T-helper 17 cell (primary cell): Measurements from ENCODE around the gene CHD9. TPM values are rescaled to one million over a fixed set of nuclear protein-coding genes. Genes with fewer than 3 reads are reported as not detected.

Source experiments
- ATAC-seq: fragments of 150-1000 bp; cut with Tn5 transposase; 2 replicates; pipeline ENCODE4 v1.10.0; 2021; ENCODE audit warnings: mild to moderate bottlenecking, moderate library complexity
- DNase-seq, 3 donors: peaks; one replicate each; pipeline versions ENCODE4 v3.0.0 to v3.0.0-alpha.2; 2020 to 2021
- H3K9me3 ChIP-seq: one replicate; pipeline ENCODE4 v1.7.0; 2013; ENCODE audit warnings: low read length, mild to moderate bottlenecking; ENCODE audit not compliant: control insufficient read depth, poor library complexity, severe bottlenecking
- H3K27ac Mint-ChIP-seq: one replicate; pipeline ENCODE4 v1.8.0; 2022; ENCODE audit warnings: mild to moderate bottlenecking, moderate library complexity, mixed read lengths
- H3K27me3 Mint-ChIP-seq: one replicate; pipeline ENCODE4 v1.8.0; 2022; ENCODE audit warnings: mixed read lengths
- H3K36me3 Mint-ChIP-seq: one replicate; pipeline ENCODE4 v1.8.0; 2022; ENCODE audit warnings: low read depth, mixed read lengths
- H3K4me1 Mint-ChIP-seq: one replicate; pipeline ENCODE4 v1.8.0; 2022; ENCODE audit warnings: mild to moderate bottlenecking, mixed read lengths
- H3K4me3 Mint-ChIP-seq: one replicate; pipeline ENCODE4 v1.8.0; 2022; ENCODE audit warnings: mild to moderate bottlenecking, moderate library complexity, mixed read lengths
- total RNA-seq, 4 donors: library from RNA in 2 of 4; stranded (reverse) in 2 of 4; gene quantifications; one replicate each; pipeline ENCODE4 v1.2.3 and lab custom pipeline; 2022 to 2026

The CHD9 gene, protein sequence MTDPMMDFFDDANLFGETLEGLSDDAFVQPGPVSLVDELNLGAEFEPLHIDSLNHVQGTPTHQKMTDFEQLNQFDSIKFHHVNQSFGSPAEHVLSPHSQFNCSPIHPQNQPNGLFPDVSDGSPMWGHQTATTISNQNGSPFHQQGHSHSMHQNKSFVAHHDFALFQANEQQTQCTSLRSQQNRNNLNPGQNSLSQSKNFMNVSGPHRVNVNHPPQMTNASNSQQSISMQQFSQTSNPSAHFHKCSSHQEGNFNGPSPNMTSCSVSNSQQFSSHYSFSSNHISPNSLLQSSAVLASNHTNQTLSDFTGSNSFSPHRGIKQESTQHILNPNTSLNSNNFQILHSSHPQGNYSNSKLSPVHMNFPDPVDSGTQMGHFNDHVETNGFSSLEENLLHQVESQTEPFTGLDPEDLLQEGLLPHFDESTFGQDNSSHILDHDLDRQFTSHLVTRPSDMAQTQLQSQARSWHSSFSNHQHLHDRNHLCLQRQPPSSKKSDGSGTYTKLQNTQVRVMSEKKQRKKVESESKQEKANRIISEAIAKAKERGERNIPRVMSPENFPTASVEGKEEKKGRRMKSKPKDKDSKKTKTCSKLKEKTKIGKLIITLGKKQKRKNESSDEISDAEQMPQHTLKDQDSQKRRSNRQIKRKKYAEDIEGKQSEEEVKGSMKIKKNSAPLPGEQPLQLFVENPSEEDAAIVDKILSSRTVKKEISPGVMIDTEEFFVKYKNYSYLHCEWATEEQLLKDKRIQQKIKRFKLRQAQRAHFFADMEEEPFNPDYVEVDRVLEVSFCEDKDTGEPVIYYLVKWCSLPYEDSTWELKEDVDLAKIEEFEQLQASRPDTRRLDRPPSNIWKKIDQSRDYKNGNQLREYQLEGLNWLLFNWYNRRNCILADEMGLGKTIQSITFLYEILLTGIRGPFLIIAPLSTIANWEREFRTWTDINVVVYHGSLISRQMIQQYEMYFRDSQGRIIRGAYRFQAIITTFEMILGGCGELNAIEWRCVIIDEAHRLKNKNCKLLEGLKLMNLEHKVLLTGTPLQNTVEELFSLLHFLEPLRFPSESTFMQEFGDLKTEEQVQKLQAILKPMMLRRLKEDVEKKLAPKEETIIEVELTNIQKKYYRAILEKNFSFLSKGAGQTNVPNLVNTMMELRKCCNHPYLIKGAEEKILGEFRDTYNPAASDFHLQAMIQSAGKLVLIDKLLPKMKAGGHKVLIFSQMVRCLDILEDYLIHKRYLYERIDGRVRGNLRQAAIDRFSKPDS (N-terminal part only)
- total RNA-seq (10 to 100 TPM; 32.4 to 33.3 TPM), total RNA-seq (lab: John Stamatoyannopoulos, UW) (96.8 to 99.4 reads per million in 2 donors)

- H3K4me1 Mint-ChIP-seq: peaks cover 13% of the 10 kb centered on the region
- peak within 1 kb of the TSS; percentile 83 for H3K27ac Mint-ChIP-seq
- DNase-seq (peak; percentile 65 to 68 (median 67)), ATAC-seq (peak; percentile 95)
- peak within 1 kb of the TSS; percentile 92 for H3K4me3 Mint-ChIP-seq
- H3K27me3 Mint-ChIP-seq: no peaks in the 10 kb centered on the region
- no peaks in the 10 kb centered on the region for H3K9me3 ChIP-seq
- H3K36me3 Mint-ChIP-seq: no peaks in the 10 kb centered on the region
Measured at GRCh38 chr16:53054670-53055485, at the start of gene CHD9. Gene CHD9 (plus strand): TSS chr16:53054991. CDS start chr16:53156090, 101,099 bp downstream.

DNA sequence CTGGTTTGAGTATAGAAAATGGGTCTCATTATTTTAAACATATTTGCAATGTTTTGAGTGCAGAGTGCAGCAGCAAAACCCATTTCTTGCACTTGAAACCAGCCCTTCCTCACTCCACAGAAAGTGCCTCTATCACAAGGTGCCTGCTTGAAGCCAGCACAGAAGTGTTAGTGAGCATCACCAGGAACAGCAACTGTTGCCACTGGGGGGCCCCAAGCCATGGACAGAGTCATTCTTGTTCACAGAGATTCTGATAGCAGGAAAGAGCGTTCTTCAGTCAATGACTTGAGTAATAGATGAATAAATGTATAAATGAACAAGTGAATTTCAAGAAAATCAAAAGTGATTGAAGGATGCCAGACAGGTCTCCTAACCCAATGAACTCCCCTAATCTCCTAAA, 47.7 kb upstream of the CHD9 start:
- DNase-seq (no peak), ATAC-seq (no peak)
- Mint-ChIP-seq H3K27ac (no peak overlapping the region), H3K4me1 (no peaks in the 10 kb centered on the region), H3K4me3 (no peak overlapping the region), H3K27me3 (peaks cover 32% of the 10 kb centered on the region), H3K36me3 (no peaks in the 10 kb centered on the region)
- no peaks in the 10 kb centered on the region for H3K9me3 ChIP-seq

DNA sequence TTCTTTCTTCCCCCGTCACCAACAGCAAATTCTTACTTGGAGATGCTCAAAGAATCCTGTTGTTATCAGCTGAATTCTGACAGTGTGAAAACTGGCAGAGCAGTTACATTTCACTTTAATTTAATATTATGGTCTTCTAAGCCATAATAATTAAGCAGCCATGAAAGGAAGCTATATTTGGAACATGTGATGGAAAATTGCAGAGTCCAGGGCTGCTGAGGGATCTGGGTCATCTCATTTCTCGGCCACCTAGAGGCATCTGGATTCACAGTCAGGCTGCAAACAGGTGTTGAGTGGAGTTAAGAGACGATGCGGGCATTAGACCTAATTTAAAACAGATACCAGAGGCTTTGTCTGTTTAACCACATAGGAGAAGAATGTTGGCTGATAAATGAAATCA, 40.5 kb upstream of the CHD9 start:
- peaks cover 59% of the 10 kb centered on the region for H3K27me3 Mint-ChIP-seq
- no peaks in the 10 kb centered on the region for H3K9me3 ChIP-seq
- ATAC-seq: no peak
- H3K4me3 Mint-ChIP-seq: no peak overlapping the region
- no peak for DNase-seq
- no peaks in the 10 kb centered on the region for H3K36me3 Mint-ChIP-seq
- H3K4me1 Mint-ChIP-seq: peaks cover 2% of the 10 kb centered on the region
- H3K27ac Mint-ChIP-seq: no peak overlapping the region

GRCh38 chr16:53018834-53019416, 35.9 kb upstream of the CHD9 start:
- ATAC-seq: no peak
- peaks cover 45% of the 10 kb centered on the region for H3K27me3 Mint-ChIP-seq
- peaks cover under 1% of the 10 kb centered on the region for H3K36me3 Mint-ChIP-seq
- no peak overlapping the region for H3K27ac Mint-ChIP-seq
- no peak overlapping the region for H3K4me3 Mint-ChIP-seq
- no peaks in the 10 kb centered on the region for H3K9me3 ChIP-seq
- no peak for DNase-seq
- no peaks in the 10 kb centered on the region for H3K4me1 Mint-ChIP-seq

DNA sequence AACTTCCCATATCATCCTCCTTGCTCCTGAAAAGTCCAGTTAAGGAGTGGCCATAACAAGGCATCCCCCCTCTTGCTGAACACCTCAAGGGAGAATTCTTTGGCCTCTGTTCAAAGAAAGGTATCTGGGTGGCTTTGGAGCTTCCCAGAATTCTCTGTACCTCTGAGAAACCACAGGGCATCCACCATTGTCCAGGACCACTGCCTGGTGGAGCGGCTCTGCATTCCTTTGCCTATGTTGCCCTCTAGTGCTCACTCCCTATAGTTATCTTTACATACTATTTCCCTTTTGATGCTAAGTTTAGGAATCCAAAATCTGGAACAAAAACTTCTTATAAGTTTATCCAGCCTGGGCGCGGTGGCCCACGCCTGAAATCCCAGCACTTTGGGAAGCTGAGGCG, 32.4 kb upstream of the CHD9 start:
- Mint-ChIP-seq H3K4me3 (no peak overlapping the region), H3K27ac (no peak overlapping the region), H3K27me3 (peaks cover 26% of the 10 kb centered on the region), H3K4me1 (no peaks in the 10 kb centered on the region), H3K36me3 (peaks cover 3% of the 10 kb centered on the region)
- H3K9me3 ChIP-seq: no peaks in the 10 kb centered on the region
- no peak for ATAC-seq
- DNase-seq: no peak

GRCh38 chr16:53024045-53024444, 30.7 kb upstream of the CHD9 start:
- ATAC-seq (no peak), DNase-seq (no peak)
- H3K27me3 Mint-ChIP-seq: peaks cover 24% of the 10 kb centered on the region
- no peaks in the 10 kb centered on the region for H3K9me3 ChIP-seq
- no peak overlapping the region for H3K4me3 Mint-ChIP-seq
- H3K27ac Mint-ChIP-seq: no peak overlapping the region
- peaks cover 3% of the 10 kb centered on the region for H3K36me3 Mint-ChIP-seq
- H3K4me1 Mint-ChIP-seq: no peaks in the 10 kb centered on the region

- H3K4me3 Mint-ChIP-seq: no peak overlapping the region
- ATAC-seq (no peak), DNase-seq (no peak)
- peaks cover 3% of the 10 kb centered on the region for H3K36me3 Mint-ChIP-seq
- peaks cover 19% of the 10 kb centered on the region for H3K27me3 Mint-ChIP-seq
- H3K27ac Mint-ChIP-seq: no peak overlapping the region
- no peaks in the 10 kb centered on the region for H3K9me3 ChIP-seq
- H3K4me1 Mint-ChIP-seq: peaks cover 4% of the 10 kb centered on the region
Measured at GRCh38 chr16:53029971-53030370, 24.8 kb upstream of the CHD9 start.

- Mint-ChIP-seq H3K27me3 (peaks cover 22% of the 10 kb centered on the region), H3K36me3 (peaks cover 3% of the 10 kb centered on the region), H3K4me1 (peaks cover 4% of the 10 kb centered on the region), H3K4me3 (no peak overlapping the region), H3K27ac (peak overlapping the region; percentile 81)
- ATAC-seq (no peak), DNase-seq (no peak)
- no peaks in the 10 kb centered on the region for H3K9me3 ChIP-seq
Measured at GRCh38 chr16:53031323-53031942, 23.4 kb upstream of the CHD9 start.

- H3K4me3 Mint-ChIP-seq: no peak overlapping the region
- H3K9me3 ChIP-seq: no peaks in the 10 kb centered on the region
- H3K27me3 Mint-ChIP-seq: peaks cover 36% of the 10 kb centered on the region
- DNase-seq (no peak), ATAC-seq (no peak)
- H3K4me1 Mint-ChIP-seq: peaks cover 4% of the 10 kb centered on the region
- peaks cover 3% of the 10 kb centered on the region for H3K36me3 Mint-ChIP-seq
- H3K27ac Mint-ChIP-seq: no peak overlapping the region
Measured at GRCh38 chr16:53034306-53034705, 20.5 kb upstream of the CHD9 start.

- no peak overlapping the region for H3K27ac Mint-ChIP-seq
- peaks cover 4% of the 10 kb centered on the region for H3K4me1 Mint-ChIP-seq
- DNase-seq (no peak), ATAC-seq (no peak)
- peaks cover 3% of the 10 kb centered on the region for H3K36me3 Mint-ChIP-seq
- no peak overlapping the region for H3K4me3 Mint-ChIP-seq
- H3K27me3 Mint-ChIP-seq: peaks cover 36% of the 10 kb centered on the region
- no peaks in the 10 kb centered on the region for H3K9me3 ChIP-seq
Measured at GRCh38 chr16:53035176-53035942, 19.4 kb upstream of the CHD9 start.

DNA sequence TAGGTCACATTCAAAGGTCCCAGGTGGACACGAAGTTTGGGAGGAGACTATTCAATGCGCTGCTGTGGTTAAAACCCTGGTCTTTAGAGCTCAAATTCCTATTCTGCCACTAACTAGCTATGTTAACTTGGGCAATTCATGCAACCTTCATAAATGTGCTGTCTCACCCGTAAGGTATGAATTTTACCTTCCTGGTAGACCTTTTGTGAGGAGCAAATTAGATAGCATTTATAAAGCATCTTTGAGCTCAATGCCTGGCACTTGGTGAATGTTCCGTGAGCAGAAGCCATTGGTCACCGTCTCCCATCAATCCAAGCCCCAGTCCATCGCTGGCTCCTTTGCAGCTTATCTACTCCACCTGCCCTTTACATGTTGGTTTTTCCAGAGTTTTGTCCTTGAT, 18.7 kb upstream of the CHD9 start:
- DNase-seq: no peak
- ATAC-seq: no peak
- peaks cover 3% of the 10 kb centered on the region for H3K36me3 Mint-ChIP-seq
- H3K4me1 Mint-ChIP-seq: peaks cover 4% of the 10 kb centered on the region
- peaks cover 36% of the 10 kb centered on the region for H3K27me3 Mint-ChIP-seq
- H3K4me3 Mint-ChIP-seq: no peak overlapping the region
- H3K27ac Mint-ChIP-seq: no peak overlapping the region
- no peaks in the 10 kb centered on the region for H3K9me3 ChIP-seq
